Uterus (tissue), 2 donors: ENCODE results near the gene PIEZO2.
"Not testable (repeated sequence)": the region's sequence is repeated elsewhere in the genome, so short reads cannot be mapped to it uniquely, and the experiment has no call there.

Experiments
- POLR2A ChIP-seq, 2 donors: fragments of 450-650 bp; IDR thresholded peaks; one replicate each; pipeline ENCODE4 v1.6.1; 2016; ENCODE audit warnings: antibody characterized with exemption in 2 of 2, mild to moderate bottlenecking in 1 of 2, moderate library complexity in 1 of 2
- TF ChIP-seq, protein P1 (sequence below), 4 experiments: fragments of 200-600 bp in 2 of 4; fragments of 450-650 bp in 2 of 4; sonication (generic) in 2 of 4; IDR thresholded peaks; one replicate each; pipeline ENCODE4 v1.5.1; 2016 to 2019; ENCODE audit warnings: antibody characterized with exemption in 4 of 4, mild to moderate bottlenecking in 2 of 4, moderate library complexity in 1 of 4

DNA sequence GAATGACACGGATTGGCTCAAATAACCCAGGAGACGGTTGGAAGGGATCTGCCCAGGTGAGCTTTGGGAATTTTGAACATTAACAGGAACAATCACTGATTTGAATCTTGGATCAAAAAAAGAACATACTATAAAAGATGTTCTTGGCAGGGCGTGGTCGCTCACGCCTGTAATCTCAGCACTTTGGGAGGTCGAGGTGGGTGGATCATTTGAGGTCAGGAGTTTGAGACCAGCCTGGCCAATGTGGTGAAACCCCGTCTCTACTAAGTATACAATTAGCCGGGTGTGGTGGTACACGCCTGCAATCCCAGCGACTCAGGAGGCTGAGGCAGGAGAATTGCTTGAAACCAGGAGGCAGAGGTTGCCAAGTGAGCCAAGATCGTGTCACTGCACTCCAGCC is 24.8 kb upstream of the PIEZO2 start:
- TF ChIP-seq, protein P1, sequence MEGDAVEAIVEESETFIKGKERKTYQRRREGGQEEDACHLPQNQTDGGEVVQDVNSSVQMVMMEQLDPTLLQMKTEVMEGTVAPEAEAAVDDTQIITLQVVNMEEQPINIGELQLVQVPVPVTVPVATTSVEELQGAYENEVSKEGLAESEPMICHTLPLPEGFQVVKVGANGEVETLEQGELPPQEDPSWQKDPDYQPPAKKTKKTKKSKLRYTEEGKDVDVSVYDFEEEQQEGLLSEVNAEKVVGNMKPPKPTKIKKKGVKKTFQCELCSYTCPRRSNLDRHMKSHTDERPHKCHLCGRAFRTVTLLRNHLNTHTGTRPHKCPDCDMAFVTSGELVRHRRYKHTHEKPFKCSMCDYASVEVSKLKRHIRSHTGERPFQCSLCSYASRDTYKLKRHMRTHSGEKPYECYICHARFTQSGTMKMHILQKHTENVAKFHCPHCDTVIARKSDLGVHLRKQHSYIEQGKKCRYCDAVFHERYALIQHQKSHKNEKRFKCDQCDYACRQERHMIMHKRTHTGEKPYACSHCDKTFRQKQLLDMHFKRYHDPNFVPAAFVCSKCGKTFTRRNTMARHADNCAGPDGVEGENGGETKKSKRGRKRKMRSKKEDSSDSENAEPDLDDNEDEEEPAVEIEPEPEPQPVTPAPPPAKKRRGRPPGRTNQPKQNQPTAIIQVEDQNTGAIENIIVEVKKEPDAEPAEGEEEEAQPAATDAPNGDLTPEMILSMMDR (IDR thresholded peaks at IDR 0.05) = not testable (repeated sequence)
- TF ChIP-seq POLR2A (IDR thresholded peaks at IDR 0.05) = not testable (repeated sequence)
